ENCODE results near the gene AQP12A.

- TF ChIP-seq CTCF (IDR thresholded peaks at IDR 0.05; ENCODE audit: insufficient read depth, low read length, poor library complexity, severe bottlenecking) (no peak), EZH2phosphoT487 (conservative IDR thresholded peaks at IDR 0.05; ENCODE audit: low read length) (no peak)
Observed at GRCh38 chr2:240687045-240687740, 4.5 kb upstream of the AQP12A start.
